UCSD-AML1 (cell line): ENCODE results near the gene TREML1.
"Not testable (repeated sequence)": the region's sequence is repeated elsewhere in the genome, so short reads cannot be mapped to it uniquely, and the experiment has no call there.

Source experiments
- DNase-seq: peaks from one replicate; lab custom pipeline; 2025; ENCODE audit not compliant: unreplicated experiment; lab: John Stamatoyannopoulos, UW

The TREML1 gene

GRCh38 chr6:41153451-41153850 lies 696 bp downstream of the TREML1 start:
- no peak for DNase-seq

GRCh38 chr6:41150671-41151070 lies 3.5 kb downstream of the TREML1 start:
- no peak for DNase-seq

- no peak for DNase-seq
These were observed 6.2 kb downstream of the TREML1 start for GRCh38 chr6:41147917-41148316.

- DNase-seq: no peak
These were observed 17.2 kb downstream of the TREML1 start for GRCh38 chr6:41136911-41137310.

DNA sequence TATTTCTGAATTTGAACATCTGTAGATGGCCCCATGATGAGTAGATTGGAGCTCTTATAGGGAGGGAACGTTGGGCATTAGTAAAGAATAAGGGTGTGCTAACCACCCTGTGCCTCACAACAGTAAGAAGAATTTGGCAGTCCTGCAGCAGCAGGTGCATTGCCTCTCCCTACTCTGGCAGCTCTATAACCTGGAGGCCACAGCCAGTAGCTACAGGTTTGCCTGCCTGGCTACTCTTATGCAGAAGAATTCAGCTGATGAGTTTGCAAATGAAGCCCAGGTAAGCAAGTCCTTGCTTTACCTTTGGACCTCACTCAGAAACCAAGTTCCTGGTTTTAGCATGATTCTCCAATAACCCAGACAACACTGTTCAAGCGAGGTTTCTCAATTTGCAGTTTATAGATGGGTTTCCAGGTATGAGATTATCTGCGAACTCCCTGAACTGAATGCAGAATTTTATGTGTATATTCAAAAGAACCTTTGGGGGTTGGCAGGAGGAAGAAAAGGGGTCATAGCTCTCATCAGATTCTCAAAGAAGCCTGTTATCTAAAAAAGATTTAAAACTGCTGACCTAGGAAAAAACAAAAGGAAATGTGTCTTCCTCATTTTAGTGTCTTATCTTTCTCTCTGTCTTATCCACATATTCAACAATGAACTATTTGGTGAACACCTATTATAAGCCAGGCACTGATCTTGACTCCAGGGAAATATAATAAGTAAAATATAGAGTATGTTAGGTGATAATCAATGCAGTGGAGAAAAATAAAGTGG lies 18.9 kb downstream of the TREML1 start:
- no peak for DNase-seq

DNA sequence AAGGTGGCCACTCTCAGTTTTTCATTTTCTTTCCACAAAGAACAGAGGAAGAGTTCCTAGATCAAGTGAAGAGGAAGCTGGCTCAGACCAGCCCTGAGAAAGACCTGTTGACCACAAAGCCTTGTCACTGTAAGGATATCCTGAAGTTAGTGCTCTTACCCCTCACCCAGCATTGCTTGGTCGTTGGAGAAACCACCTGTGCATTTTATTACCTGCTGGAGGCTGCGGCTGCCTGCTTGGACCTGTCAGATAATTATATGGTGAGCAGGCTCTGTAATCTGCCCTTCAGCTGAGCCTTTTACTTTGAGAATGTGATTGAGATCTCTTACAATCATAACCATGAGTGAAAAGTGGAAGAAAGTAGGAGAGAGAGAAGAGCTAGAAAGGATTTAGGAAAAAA lies 21.9 kb downstream of the TREML1 start:
- no peak for DNase-seq

DNA sequence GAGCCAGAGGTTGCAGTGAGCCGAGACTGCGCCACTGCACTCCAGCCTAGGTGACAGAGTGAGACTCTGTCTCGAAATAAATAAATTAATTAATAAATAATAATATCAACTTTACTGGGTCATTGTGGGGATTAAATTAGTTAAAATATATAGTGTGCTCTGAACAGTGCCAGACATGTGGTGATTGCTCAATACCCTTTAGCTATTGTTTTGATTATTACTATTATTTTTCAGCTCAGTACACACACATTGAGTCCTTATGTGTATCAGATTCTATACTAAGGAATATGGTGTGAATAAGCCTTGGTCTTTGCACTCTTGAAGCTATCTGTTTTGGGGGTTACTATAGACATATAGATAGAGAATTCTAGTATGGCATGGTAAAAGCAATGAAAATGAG lies 28.9 kb downstream of the TREML1 start:
- no peak for DNase-seq

DNA sequence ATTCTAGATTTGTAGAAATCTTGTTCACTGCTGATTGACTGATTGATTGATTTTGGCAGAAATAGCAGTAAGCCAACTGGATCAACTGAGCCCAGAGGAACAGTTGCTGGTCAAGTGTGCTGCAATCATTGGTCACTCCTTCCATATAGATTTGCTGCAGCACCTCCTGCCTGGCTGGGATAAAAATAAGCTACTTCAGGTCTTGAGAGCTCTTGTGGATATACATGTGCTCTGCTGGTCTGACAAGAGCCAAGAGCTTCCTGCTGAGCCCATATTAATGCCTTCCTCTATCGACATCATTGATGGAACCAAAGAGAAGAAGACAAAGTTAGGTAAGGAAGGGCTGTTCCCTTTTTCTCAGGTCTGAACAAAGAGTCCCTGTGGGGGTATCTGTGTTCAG lies 31.2 kb downstream of the TREML1 start:
- no peak for DNase-seq

GRCh38 chr6:41122373-41122772 lies 31.8 kb downstream of the TREML1 start:
- DNase-seq: no peak

GRCh38 chr6:41120058-41120457 lies 34.1 kb downstream of the TREML1 start:
- no peak for DNase-seq

- no peak for DNase-seq
These were observed 34.6 kb downstream of the TREML1 start for GRCh38 chr6:41119508-41119907.

GRCh38 chr6:41115027-41115426 lies 39.1 kb downstream of the TREML1 start:
- not testable (repeated sequence) for DNase-seq

DNA sequence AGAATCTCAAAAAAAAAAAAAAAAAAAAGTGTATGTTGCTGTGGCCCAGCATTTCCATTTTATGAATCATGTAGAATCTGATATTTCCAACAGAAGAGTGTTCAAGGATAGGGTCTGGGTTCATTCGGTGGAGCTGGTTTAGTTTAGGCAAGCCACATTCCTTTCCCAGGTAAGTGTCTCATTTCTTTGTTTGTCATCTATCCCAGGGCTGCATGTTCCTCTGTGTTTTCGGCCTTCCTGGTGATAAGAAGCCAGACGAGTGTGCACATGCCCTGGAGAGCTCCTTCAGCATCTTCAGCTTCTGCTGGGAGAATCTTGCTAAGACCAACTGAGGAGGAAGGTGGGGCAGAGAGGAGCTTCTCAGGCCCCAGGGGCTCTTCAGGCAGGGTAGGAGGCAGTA lies 43.1 kb downstream of the TREML1 start:
- no peak for DNase-seq

DNA sequence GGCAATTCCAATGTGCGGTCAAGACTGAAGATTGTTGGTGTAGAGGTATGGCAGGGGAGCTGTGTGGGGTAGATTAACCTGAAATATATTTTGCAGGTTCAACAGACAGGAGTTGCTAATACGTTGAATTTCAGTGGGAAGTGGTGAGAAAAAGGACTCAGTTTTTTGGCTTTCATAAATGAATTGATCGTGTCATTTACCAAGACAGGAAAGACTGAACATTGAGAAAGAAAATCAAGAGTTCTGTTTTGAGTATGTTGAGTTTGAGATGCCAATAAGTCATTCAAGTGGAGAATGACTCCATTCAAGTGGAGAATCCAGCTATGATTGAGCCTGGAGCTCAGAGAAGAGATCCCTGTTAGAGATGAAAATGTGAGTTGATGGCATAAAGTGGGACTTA lies 50.3 kb downstream of the TREML1 start:
- no peak for DNase-seq

DNA sequence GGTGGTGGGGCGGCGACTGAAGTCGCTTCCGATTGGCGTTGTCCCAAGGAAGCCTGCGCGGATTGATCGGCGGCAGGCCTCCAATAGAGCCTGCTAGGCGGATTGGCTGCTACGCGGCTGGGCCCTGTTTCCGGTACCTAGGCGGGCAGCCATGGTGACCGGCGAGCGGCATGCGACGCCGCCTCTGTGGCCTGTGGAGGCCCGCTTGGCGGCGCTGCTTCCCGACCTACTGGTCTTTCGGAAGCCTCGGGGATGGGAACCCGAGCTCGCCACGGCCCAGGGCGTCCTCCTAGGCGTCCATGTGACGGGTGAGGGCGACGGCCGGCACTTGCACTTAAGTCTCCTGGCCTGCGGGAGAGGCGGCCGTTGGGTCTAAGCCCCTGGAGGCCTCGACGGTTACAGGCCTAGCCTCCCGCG lies 53.3 kb downstream of the TREML1 start:
- no peak for DNase-seq
